Central memory CD4-positive, alpha-beta T cell (primary cell): ENCODE measurements around the gene FERMT3.
A peak's percentile ranks its signal among the peaks of the same experiment; 100 is the strongest.

Experiments used
- DNase-seq: peaks from one replicate; pipeline ENCODE4 v3.0.0; 2022

Gene FERMT3

DNA sequence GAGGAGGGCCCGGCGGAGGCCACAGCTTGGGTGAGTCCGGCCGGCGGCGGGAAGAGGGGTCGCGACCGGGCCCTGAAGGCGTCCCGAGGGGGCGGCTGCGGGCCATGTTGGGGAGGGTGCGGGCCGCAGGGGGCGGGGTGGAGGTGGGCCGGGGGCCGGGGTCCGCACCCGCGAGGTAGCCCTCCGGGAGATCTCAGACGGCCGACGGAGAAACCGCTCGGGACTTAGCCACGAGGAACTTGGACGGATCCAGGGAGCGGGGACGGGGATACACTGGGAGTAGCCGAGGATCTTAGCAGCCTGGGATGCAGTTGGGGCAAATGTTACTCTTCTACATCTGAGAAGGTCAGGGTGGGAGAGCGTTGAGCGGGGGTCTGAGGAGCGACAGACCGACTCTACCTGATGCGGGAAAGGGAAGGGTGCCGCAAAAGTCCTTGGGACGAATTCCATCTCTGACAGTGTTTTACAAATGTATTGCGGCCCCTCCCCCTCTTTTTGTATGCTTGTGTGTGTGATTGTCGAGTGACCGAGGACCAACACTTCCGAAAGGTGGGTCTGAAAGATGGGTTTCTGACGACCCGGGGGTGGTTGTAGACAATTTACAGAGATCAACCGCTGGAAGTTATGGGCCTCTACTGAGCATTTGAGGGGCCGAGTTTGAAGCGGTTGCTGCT, 19.9 kb upstream of the FERMT3 start:
- DNase-seq = peak; percentile 27

DNA sequence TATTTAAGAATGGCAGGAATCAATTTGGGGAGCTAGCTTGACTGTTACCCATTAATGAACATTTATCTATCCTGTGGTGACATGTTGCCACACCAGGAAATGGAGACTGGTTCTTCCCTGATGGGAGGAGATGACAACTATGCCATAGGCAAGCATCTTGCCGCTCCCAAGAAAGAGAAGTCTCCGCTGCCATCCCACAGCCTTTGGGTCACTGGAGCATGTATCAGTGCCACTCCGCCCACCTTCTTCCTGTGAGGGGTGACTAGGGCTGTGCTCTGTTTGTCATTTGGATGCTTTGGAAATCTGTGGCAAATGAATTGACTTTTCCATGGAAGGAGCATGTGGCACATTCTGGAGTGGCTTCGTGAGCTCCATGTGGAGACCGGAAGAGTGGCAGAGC, 14.1 kb upstream of the FERMT3 start:
- no peak for DNase-seq

DNA sequence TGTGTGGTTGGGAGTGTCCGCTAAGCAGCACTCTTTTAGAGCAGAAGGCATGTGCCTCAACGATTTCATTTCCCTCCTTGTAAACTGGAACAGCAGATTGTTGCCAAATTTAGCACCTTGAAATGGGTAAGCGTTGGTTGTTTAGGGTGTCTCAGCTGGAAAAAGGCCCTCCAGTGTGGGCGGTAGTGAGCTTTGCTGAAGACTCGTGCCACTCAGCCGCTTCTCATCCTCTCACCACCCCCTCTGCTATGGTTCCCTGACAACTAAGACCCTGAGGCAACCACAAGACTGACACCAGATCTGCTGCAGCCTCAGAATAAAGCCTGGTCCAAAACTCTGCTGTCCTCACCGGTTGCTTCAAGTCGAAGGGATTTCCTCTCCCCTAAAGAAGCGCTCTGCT, 9.9 kb upstream of the FERMT3 start:
- DNase-seq = no peak

DNA sequence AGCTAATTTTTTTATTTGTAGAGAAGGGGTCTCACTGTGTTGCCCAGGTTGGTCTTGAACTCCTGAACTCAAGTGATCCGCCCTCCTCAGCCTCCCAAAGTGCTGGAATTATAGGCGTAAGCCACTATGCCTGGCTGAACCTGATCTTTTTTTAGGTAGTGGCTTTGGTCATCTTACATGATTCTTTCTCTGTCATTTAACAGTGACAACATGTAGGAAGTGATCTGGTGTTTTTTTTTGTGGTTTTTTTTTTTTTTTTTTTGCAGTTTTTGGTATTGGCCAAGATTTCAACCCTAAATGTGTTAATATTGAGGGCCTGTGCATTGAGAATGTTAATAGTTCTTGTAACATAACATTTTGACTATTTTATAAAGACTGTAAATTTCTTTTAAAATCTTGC, 8.0 kb upstream of the FERMT3 start:
- no peak for DNase-seq

DNA sequence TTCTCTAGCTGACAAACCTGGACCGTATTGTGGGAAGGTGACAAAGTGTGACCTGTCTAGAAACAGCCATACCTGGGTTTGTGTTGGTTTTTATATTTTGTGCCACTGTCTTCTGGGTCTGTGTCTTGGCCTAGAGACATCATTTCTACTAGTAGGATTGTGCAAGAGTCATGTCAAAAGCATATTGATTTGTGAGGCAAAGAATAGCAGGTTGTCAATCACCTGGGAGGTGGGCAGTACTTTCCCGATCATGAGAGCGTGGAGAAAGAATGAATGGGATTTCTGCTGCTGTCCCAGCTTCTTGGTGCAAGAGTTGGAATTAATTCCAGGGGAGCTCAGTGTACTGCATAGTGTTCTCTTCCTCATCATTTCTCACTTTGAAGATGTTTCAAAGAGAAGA, 5.0 kb upstream of the FERMT3 start:
- no peak for DNase-seq

DNA sequence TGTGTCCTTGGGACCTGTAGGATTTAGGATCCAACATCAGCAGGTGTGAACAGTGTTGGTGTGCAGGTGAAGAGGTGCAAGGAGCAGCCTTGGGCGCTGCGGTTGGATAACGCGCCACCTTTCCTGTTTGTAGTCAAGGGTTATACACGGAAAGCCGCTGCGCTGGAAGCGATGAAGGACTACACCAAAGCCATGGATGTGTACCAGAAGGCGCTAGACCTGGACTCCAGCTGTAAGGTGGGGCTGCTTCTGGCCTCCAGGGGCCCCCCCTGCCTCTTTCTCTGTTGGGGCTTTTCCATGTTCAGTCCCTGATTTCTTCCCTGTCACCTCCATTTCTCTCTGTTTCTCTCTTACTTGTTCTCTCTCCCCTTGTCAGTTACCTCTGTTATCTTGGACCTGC, 3.5 kb upstream of the FERMT3 start:
- no peak for DNase-seq

DNA sequence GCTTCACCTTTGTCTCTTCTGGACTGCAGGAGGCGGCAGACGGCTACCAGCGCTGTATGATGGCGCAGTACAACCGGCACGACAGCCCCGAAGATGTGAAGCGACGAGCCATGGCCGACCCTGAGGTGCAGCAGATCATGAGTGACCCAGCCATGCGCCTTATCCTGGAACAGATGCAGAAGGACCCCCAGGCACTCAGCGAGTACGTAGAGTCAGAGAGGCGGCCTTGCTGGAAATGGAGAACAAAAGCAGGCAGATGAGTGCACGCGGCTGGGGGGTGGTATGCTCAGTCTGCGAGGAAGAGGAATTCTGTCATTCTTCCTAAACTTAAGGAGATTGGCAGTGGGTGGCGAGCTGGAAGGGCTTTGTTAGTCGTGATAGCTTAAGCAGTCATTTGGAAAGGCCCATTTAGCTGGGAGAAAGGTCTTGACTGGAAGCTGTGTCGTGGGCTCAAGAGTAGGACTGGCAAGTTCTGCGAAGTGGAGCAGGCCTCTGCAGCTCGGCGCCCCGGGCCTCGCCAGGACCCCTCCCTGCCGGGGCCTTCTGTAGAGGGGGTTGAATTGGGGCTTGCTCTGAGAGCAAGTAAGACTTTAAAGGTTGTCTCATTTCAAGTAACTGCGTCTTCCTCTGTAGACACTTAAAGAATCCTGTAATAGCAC, 3.0 kb upstream of the FERMT3 start:
- DNase-seq = no peak

DNA sequence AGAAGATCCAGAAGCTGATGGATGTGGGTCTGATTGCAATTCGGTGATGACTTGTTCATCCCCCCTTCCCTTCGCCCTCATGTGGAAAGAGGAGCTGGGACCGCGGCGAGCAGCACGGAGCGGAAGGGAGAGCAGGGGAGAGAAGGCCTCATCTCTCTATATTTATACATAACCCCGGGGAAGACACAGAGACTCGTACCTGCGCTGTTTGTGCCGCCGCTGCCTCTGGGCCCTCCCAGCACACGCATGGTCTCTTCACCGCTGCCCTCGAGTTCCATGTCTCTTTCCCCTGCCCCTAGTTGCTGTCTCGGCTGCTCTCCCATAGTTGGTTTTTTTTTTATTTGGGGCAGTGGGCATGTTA, 2.5 kb upstream of the FERMT3 start:
- DNase-seq = no peak

DNA sequence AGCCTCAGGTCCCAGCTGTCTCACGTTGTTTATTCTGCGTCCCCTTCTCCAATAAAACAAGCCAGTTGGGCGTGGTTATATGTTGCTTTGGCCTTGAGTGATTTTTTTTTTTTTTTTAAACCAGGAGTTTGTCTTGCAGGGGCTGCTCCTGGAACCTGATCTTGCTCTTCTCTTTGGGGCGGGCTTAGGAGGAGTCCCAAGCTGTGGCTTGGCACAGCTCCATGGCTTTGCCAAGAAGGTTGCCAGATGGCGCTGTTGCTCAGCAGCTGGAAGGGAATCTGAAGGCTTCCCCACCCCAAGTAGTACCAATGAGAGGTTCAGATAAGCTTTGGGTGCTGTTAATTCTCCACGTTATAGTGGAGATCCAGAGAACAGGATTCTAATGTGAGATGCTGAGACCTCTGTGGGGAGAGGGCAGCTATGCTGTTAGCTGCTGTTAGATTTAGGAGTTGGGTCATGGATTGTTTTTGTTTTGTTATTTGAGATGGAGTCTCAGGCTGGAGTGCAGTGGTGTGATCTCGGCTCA, 2.0 kb upstream of the FERMT3 start:
- peak; percentile 83 for DNase-seq

DNA sequence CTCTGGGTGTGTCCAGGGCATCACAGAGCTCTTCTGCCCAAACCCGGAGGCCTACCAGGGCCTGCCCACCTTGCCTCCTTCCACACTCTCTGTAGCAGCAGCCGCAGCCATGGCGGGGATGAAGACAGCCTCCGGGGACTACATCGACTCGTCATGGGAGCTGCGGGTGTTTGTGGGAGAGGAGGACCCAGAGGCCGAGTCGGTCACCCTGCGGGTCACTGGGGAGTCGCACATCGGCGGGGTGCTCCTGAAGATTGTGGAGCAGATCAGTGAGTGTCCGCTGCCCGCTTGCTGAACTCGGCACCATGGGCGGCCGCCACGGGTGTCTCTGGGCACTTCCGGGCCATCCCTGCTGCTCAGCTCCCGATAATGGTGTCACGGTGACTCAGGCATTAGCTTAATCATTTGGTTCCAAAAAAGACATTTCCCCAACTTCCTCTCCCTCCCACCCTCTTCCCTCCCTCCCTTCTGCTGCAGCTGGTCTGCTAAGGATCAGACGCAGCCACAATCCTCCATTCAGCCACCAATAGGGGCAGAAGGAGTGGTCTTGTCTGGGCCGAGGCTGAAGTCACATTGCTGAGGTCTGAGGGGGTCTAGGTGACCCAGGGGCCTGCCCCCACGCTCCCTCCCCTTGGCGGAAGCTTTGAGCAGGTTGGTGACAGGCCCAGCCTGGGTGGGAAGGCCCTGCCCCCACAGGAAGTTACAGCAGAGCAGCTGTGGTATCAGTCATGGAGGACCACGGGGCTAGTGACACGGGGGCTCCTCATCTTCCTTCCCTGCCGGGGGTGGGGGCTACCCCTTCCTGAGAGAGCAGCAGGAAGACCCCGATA, 950 bp downstream of the FERMT3 start:
- DNase-seq = peak; percentile 68

DNA sequence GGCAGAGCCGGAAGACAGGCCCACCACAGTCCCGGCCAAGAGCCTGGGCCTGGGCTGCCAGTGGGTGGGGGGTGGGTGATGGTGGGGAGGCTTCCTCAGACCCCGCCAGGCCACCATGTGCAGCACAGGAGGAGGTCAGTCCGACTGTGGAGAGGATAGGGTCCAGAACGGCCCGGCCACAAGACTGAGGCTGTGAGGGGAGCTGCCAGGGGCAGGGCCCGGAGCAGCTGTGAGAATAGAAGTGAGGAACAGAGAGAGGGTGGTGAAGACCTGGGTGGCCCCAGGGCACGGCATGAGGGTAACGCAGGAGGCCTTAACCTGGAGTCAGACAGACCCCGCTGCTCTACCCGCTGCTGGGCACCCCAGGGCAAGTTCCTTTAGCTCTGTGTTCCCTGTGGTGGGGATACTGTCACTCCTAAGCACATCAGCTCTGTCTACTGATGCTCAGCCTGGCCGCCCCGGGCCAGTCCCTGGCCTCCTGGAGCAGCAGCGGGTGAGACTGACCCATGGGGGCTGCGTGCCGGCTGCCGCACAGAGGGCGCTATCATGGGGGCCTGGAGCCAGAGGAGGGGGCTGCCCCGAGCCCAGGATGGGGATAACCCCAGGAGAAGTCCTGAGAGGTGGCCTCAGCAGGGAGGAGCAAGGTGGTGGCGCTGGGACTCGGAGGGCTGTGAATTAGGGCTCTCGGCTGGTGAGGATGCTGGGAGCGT, 1.7 kb downstream of the FERMT3 start:
- no peak for DNase-seq

DNA sequence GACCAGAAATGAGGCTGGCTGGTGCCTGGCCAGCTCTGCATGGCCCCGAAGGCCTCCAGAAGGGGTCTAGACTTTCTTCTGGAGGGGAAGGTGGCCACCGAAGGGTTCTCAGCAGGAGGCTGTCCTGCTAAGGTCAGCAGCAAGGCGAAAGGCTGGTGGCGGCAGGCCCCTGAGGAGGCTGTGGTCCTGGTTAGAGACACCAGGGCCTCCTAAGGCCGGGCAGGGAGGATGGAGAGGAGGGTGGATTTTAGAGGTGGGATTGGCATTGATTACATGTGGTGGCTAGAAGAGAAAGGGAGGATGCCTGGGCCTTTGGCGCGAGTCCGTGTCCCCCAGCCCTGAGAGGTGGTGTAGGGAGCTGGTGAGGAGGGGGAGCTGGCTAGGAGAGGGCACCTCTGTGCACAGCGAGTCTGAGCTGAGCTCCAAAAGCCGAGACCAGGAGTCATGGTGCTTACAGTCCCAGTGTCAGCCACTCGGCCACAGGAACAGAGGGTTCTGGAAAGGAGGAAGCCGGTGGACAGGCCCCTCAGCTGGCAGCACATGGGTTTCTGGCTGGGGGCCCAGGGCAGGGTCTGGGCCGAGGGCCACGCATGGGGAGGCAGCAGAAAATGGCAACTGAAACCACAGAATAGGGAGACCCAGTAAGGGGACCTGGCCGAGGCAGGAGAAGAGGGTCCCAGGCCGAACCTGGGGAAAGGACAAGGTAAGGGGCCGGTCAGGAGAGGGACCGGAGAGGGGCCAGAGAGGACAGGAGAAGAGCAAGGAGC, 2.5 kb downstream of the FERMT3 start:
- DNase-seq = no peak

DNA sequence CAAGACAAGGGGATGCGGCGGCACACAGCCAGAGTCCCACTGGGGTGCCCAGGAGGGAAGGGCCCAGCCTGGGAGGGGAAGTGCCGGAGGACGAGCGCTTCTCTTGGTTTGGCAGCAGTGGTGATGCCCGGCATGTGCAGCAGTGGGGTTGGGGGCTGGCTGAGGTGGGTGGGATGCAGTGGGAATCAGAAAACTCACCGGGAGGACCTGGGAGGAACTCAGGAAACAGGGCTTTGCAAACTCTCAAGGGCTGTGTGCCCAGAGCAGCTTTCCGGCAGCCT, 3.0 kb downstream of the FERMT3 start:
- no peak for DNase-seq

DNA sequence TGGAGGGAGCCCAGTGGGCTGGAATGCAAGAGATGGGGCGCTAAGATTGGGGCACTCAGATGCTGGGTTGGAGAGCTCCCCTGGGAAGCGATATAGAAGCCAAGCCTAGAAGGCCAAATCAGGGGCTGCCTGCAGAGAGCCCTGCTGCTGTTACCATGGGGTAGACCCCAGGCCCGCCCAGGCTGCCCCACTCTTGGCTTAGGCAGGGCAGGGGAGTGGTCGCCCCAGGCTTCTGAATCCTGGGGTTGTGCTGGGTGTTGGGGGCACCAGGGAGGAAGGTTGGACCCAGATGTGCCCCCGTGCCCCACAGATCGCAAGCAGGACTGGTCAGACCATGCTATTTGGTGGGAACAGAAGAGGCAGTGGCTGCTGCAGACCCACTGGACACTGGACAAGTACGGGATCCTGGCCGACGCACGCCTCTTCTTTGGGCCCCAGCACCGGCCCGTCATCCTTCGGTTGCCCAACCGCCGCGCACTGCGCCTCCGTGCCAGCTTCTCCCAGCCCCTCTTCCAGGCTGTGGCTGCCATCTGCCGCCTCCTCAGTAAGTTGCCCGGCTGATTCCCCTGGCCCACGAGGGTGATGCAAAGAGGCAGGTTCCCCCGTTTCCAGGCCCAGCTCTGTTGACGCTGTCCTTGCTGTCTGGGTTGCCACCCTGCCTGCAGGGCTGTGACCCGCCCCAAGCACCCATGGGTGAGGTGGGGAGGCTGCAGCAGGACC, 3.9 kb downstream of the FERMT3 start:
- DNase-seq = no peak

DNA sequence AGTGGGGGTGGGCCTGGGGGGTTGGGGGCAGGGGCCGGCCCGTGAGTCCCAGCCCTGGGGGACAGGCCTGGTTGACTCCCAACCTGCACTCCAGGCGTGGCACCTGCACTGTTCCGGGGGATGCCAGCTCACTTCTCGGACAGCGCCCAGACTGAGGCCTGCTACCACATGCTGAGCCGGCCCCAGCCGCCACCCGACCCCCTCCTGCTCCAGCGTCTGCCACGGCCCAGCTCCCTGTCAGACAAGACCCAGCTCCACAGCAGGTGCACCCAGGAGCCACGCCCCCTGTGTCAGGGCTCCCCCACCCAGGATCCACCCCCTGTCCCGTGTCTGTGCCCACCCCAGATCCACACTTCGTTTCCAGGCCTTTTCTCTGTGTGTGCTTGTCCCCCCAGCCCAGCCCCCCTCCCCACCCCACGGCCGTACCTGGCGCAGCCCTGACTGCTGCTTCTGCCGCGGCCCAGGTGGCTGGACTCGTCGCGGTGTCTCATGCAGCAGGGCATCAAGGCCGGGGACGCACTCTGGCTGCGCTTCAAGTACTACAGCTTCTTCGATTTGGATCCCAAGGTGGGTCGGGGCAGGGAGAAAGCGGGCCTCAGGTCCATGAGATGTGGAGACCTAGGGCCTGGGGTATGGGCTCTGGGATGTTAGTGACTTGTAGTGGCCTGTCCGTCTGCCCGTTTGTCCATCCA, 4.8 kb downstream of the FERMT3 start:
- no peak for DNase-seq

DNA sequence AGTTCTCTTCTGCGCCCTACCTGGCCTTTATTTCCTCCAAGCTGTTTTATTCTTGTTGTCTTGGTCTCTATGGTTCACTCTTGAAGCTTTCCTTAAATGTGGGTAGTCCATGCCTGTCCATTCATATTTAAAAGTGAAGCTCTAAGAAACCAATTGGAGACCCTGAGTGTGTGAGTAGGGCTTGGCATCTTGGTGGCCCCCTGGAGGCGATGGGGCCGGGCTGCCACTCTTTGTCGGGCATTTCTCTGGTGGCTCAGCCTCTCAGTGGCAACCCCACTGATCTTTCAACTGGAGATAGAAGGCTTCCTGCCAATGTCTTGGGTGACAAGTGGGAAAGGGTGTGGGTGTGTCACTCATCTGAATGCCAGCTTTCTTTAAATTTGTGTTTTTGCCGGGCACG, 10.4 kb downstream of the FERMT3 start:
- DNase-seq = no peak

DNA sequence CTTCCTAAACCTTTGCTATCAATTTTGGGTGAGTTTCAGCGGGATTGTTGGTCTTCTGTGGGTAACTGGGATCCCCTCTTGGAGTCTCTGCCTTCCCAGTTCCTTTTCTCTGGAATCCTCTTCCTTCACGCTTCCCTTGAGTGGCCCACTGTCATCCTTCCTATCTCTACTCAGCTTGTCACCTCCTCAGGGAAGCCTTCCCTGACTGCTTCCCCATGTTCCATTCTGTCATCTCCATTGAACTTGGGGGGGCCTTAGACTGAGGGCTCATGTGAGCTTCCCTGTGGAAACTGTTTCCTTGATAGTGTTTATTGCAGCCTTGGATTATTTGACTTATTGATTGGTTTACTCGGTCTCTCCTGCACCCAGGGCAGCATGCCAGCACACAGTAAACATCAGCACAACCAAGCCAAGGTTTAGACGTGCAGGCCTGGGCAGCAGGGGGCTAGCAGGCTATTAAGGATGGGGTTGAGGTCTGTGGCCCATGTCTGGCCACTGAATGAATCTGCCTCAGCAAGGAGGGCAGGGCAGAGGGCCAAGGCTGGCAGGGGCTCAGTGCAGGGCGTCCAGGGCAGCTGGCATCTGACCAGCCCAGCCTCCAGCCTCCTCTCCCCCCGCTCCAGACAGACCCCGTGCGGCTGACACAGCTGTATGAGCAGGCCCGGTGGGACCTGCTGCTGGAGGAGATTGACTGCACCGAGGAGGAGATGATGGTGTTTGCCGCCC, 12.3 kb downstream of the FERMT3 start:
- DNase-seq = no peak

DNA sequence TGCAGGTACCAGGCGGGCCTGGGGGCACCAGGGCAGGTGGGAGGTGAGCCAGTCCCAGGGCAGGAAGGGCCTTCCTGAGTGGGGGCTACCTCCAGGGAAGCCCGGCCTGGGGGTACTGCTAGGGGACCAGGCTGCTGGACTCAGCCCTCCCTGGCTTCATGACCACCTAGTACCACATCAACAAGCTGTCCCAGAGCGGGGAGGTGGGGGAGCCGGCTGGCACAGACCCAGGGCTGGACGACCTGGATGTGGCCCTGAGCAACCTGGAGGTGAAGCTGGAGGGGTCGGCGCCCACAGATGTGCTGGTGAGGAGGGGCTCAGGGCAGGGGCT, 12.8 kb downstream of the FERMT3 start:
- DNase-seq = no peak

DNA sequence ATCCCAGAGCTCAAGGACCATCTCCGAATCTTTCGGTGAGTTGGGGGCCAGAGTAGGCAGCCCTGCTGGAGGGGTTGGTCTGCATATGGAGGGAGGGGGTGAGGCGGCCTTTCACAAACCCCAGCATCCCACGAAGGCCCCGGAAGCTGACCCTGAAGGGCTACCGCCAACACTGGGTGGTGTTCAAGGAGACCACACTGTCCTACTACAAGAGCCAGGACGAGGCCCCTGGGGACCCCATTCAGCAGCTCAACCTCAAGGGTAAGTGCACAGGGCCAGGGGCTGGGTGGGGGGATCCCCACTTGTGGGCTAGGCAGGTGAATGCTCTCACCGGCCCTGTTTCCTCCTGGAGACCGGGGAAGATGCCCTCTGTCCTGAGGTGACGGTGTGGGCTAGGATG, 13.2 kb downstream of the FERMT3 start:
- DNase-seq = no peak

DNA sequence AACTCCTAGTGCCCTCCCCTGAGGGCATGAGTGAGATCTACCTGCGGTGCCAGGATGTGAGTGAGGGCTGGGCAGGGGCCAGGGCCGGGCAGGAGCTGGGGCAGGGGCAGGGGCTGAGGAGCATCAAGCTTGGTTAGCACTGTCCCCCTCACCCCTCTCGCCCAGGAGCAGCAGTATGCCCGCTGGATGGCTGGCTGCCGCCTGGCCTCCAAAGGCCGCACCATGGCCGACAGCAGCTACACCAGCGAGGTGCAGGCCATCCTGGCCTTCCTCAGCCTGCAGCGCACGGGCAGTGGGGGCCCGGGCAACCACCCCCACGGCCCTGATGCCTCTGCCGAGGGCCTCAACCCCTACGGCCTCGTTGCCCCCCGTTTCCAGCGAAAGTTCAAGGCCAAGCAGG, 13.8 kb downstream of the FERMT3 start:
- no peak for DNase-seq

DNA sequence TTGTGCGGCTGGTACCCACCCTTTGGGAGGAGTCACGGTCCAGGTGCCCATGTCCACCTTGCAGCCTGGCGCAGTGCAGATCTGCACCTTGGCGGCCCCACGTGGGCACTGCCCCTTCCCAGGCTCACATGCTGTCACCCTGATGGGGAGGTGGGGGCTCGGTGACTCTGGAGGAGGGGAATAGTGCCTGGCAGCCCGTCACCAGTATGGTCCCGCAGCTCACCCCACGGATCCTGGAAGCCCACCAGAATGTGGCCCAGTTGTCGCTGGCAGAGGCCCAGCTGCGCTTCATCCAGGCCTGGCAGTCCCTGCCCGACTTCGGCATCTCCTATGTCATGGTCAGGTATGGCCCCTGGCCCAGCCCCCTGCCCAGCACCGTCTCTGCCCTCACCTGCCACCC, 14.3 kb downstream of the FERMT3 start:
- no peak for DNase-seq
